Jurkat, Clone E6-1 (cell line): Measurements from ENCODE around the gene TCN1. TPM values are rescaled to one million over a fixed set of nuclear protein-coding genes. Genes with fewer than 3 reads are reported as not detected.
"Not testable (repeated sequence)": the region's sequence is repeated elsewhere in the genome, so short reads cannot be mapped to it uniquely, and the experiment has no call there.

Experiments used
- DNase-seq: peaks from one replicate; pipeline ENCODE4 v3.0.0-alpha.2; 2011; ENCODE audit warnings: low read depth, low spot score
- H3K4me3 ChIP-seq: 2 replicates; pipeline ENCODE4 v1.5.1; 2011; ENCODE audit warnings: mild to moderate bottlenecking, low read length, control low read depth, moderate library complexity
- polyA plus RNA-seq: library from polyadenylated mRNA; unstranded; fragments of >200 nt; gene quantifications from one replicate; pipeline ENCODE4 v1.2.1, GENCODE V29; 2012; ENCODE audit warnings: missing spikeins; ENCODE audit not compliant: insufficient read length, insufficient read depth

The TCN1 gene, protein sequence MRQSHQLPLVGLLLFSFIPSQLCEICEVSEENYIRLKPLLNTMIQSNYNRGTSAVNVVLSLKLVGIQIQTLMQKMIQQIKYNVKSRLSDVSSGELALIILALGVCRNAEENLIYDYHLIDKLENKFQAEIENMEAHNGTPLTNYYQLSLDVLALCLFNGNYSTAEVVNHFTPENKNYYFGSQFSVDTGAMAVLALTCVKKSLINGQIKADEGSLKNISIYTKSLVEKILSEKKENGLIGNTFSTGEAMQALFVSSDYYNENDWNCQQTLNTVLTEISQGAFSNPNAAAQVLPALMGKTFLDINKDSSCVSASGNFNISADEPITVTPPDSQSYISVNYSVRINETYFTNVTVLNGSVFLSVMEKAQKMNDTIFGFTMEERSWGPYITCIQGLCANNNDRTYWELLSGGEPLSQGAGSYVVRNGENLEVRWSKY
- not detected for polyA plus RNA-seq

DNA sequence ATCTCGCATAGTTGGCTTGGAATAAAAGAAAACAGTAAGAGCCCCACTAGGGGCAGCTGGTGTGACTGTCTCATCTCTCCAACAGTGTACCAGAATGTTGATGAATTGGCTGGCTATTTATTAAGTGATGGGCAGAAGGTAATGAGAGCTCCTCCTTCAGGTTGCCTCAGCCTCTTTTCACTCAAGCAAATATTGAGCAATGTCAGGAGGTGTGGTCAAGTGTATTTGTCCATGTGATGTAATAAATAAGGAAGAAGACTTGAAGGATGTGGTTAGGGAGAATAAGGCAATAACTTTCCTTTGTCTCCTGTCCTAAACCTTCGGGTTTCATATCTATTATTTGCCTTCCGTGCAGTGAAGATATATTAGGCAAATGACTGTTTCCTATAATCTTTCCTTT lies at the start of gene TCN1:
TSS of gene TCN1 (minus strand) at position 91 of the 400 bp plus-strand sequence. CDS start at position 74, 17 bp downstream.
- no peak for DNase-seq
- H3K4me3 ChIP-seq, result no peak within 1 kb of the TSS

DNA sequence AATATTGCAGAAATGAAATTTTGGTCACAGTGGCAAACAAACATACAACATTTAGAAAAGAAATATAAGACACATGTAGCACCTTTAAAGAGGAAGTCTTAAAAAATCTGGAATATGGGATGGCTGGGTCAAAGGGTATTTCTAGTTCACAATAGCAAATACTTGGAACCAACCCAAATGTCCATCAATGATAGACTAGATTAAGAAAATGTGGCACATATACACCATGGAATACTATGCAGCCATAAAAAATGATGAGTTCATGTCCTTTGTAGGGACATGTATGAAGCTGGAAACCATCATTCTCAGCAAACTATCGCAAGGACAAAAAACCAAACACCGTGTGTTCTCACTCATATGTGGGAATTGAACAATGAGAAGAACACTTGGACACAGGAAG lies 37.3 kb upstream of the TCN1 start:
- not testable (repeated sequence) for DNase-seq, H3K4me3 ChIP-seq

GRCh38 chr11:59901306-59901705 lies 35.0 kb upstream of the TCN1 start:
- H3K4me3 ChIP-seq, result no peak overlapping the region
- DNase-seq, result no peak

- H3K4me3 ChIP-seq, result no peak overlapping the region
- DNase-seq, result no peak
Measured at GRCh38 chr11:59900366-59901126, 34.3 kb upstream of the TCN1 start.

GRCh38 chr11:59899532-59899931 lies 33.2 kb upstream of the TCN1 start:
- DNase-seq, result no peak
- H3K4me3 ChIP-seq, result no peak overlapping the region

GRCh38 chr11:59898650-59899049 lies 32.4 kb upstream of the TCN1 start:
- H3K4me3 ChIP-seq, result no peak overlapping the region
- DNase-seq, result no peak

GRCh38 chr11:59898046-59898445 lies 31.8 kb upstream of the TCN1 start:
- DNase-seq, result no peak
- H3K4me3 ChIP-seq, result no peak overlapping the region

DNA sequence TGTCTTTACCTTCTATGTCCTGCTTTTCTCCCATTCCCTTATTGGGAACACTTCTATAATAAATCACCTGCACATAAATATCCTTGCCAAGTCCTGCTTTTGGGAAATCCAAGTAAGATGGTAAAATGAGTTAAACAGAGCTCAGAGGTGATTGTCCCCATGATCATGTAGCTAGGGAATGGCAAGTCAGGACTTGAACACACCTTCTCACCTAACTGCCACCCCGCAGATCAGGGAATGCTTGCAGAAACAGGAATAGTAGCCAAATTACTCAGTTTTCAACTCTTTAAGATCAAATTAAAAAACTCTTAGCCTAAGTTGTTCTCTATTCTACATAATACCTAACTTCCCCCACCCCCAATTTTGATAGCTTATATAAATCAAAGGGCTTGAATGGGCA lies 28.3 kb upstream of the TCN1 start:
- DNase-seq, result no peak
- H3K4me3 ChIP-seq, result no peak overlapping the region

- no peak for DNase-seq
- H3K4me3 ChIP-seq, result no peak overlapping the region
Measured at GRCh38 chr11:59891781-59892181, 25.5 kb upstream of the TCN1 start.

DNA sequence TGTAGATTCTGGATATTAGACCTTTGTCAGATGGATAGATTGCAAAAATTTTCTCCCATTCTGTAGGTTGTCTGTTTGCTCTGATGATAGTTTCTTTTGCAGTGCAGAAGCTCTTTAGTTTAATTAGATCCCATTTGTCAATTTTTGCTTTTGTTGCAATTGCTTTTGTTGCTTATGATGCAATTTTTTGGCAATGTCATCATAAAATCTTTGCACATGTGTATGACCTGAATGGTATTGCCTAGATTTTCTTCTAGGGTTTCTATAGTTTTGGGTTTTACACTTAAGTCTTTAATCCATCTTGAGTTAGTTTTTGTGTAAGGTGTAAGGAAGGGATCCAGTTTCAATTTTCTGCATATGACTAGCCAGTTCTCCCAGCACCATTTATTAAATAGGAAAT lies 20.9 kb upstream of the TCN1 start:
- DNase-seq, H3K4me3 ChIP-seq: not testable (repeated sequence)

DNA sequence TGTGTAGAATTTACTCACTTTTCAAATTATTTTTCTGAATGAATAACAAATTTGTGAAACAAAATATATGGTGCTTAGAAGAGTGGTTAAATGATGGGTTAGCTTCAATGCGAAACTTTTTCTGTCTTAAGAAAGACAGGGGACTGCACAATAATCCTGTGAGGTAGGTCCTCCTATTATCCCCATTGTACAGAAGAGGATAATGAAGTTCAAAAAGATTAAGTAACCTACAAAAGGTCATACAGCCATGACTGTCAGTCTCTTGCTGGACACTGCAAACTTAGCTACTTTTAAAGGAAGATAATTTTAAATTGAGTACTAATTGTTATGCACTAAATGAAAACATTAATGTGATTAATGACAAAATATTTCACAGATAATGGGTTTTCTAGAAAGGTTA lies 17.3 kb upstream of the TCN1 start:
- no peak for DNase-seq

GRCh38 chr11:59879567-59879966 lies 13.3 kb upstream of the TCN1 start:
- no peak overlapping the region for H3K4me3 ChIP-seq
- DNase-seq, result no peak

More for the DNA sequence above, 17.3 kb upstream of the TCN1 start:
- H3K4me3 ChIP-seq, result no peak overlapping the region

GRCh38 chr11:59878575-59878974 lies 12.3 kb upstream of the TCN1 start, which contains the start of gene OOSP3:
Gene OOSP3, plus strand, starts transcription at chr11:59878782. Its CDS starts 27 bp downstream, at chr11:59878809.
- no peak for DNase-seq
- no peak within 1 kb of the TSS for H3K4me3 ChIP-seq

GRCh38 chr11:59877784-59878183 lies 11.5 kb upstream of the TCN1 start:
- H3K4me3 ChIP-seq, result no peak overlapping the region

DNA sequence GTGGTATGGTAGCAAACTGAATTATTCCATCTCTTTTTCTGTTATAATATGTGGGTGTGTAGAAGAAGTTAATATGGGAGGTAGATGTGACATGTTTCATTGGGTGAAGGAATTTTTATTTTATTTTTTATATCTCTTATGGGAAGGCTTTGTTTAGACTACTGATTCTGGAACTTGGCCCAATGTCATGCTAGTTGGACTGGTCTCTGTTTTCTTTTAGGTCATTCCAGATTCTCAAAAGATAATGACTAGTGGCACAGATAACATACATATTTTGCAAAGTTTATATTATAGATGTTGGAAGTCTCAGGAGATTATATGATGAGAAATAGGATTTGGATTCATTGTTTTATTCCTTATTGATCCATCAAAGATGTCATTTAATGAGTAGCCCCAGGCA lies 11.0 kb upstream of the TCN1 start:
- no peak overlapping the region for H3K4me3 ChIP-seq
- DNase-seq, result no peak

More at GRCh38 chr11:59877784-59878183, 11.5 kb upstream of the TCN1 start:
- no peak for DNase-seq

DNA sequence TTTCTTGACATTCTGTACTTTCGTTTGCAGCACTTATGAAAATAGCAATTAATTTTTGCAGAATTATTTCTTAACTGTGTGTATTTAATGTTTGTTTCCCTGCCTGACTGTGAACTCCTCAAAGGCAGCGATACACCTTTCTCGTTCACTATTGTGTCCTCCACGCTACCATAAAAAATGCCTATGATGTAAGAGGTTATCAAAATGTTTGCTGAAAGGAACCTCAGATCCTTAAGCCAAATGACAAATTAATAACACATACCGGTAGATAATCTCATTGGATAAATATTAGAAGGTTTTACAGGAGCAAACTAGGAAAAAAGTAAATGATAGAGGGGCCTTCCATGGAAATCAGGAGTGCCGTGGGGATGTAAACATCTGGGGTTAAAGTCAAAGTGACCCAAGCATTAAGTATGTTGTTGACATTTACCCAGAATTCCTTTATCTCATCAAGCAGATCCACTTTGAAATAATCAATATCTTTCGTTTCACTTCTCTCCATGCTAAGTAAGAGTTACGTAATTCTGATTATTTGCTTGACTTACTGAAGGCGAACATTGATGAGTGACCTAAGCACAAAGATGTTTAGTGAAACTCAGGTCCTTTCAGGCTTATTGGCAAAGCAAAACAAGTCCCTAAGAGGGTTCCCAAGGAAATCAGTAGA lies 9.7 kb upstream of the TCN1 start:
- H3K4me3 ChIP-seq, result no peak overlapping the region
- DNase-seq, result no peak

DNA sequence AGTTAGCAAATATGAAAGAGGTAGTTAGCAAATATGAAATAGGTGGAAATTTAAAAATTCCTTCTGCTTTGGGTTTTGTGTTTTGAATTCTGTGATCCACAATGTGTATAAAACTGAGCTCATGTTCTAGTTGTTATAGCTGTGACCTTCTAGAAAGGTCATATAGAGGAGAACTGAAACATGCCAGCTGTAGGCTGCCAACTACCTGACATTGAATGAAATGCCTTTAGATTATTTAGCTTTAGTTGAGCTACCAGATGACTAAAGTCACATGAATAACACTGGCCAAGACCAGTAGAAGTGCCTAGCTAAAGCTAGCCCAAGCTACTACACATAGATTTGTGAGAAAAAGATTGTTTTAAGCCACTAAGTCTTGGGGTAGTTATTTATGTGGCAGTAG lies 5.8 kb upstream of the TCN1 start:
- no peak overlapping the region for H3K4me3 ChIP-seq
- DNase-seq, result no peak

GRCh38 chr11:59867946-59868345 lies 1.7 kb upstream of the TCN1 start:
- no peak for DNase-seq
- H3K4me3 ChIP-seq, result no peak overlapping the region

DNA sequence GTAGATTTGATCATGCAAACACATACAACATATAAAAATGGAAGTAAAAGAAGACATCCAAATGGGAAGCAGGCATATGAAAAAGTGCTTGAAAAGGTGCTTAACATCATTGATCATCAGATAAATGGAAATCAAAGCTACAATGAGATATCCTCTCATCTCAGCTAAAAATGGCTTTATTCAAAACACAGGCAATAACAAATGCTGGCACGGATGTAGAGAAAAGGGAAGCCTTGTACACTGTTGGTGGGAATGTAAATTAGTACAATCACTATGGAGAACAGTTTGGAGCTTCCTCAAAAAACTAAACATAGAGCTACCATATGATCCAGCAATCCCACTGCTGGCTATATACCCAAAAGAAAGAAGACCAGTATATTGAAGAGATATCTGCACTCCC lies 549 bp upstream of the TCN1 start:
- no peak for DNase-seq
- H3K4me3 ChIP-seq, result no peak overlapping the region

DNA sequence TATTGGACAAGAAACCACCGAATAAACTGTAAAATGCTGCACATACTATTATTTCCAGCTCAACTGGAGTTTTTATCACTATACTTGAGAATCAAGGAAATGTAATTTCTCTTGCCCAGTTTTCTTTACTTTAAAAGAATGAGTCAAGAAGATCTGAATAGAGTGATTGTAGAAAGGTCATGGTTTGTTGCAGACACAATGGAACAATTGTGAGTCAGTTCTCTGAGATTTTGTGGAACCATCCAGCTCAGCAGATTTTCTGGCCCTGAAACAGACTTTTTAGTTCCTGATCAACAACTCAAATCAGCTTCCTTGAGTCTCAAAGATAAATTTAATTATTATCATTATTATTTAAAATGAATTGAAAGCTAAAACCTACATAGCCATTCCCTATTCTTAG lies 1.3 kb downstream of the TCN1 start:
- no peak overlapping the region for H3K4me3 ChIP-seq
- no peak for DNase-seq
